GM23338 (cell line): Measurements from ENCODE around the gene UQCRC1. TPM values are rescaled to one million over a fixed set of nuclear protein-coding genes. Genes with fewer than 3 reads are reported as not detected.

Source experiments
- CREB1 ChIP-seq: fragments of 250-450 bp; sonication (Bioruptor Pico); IDR thresholded peaks from 2 replicates; pipeline ENCODE4 v1.5.0; 2020; ENCODE audit warnings: low read depth, mild to moderate bottlenecking, moderate library complexity
- CTCF ChIP-seq, 2 experiments: fragments of 200-600 bp in 1 of 2; sonication (generic) in 1 of 2; conservative IDR thresholded peaks; 2 replicates each; pipeline versions ENCODE4 v1.5.1 to v1.6.1; 2016 to 2017; ENCODE audit warnings: antibody characterized with exemption in 2 of 2, low read depth in 2 of 2, mild to moderate bottlenecking in 2 of 2, moderate library complexity in 1 of 2
- ETS1 ChIP-seq: IDR thresholded peaks from 2 replicates; pipeline ENCODE4 v1.6.1; 2016; ENCODE audit warnings: antibody characterized with exemption
- EZH2phosphoT487 ChIP-seq: fragments of 200-600 bp; sonication (generic); IDR thresholded peaks from one replicate; pipeline ENCODE4 v1.8.1; 2018; ENCODE audit warnings: antibody characterized with exemption; ENCODE audit not compliant: unreplicated experiment
- JUNB ChIP-seq: IDR thresholded peaks from one replicate; pipeline ENCODE4 v1.6.1; 2016; ENCODE audit warnings: antibody characterized with exemption; ENCODE audit not compliant: unreplicated experiment
- POLR2AphosphoS5 ChIP-seq: IDR thresholded peaks from 2 replicates; pipeline ENCODE4 v1.6.1; 2016; ENCODE audit warnings: antibody characterized with exemption, low read depth
- STAT1 ChIP-seq: IDR thresholded peaks from one replicate; pipeline ENCODE4 v1.6.1; 2016; ENCODE audit warnings: antibody characterized with exemption; ENCODE audit not compliant: unreplicated experiment
- ZNF331 ChIP-seq: fragments of 250-450 bp; sonication (Bioruptor Pico); IDR thresholded peaks from 2 replicates; pipeline ENCODE4 v1.5.0; 2020; ENCODE audit warnings: low read depth, mild to moderate bottlenecking, moderate library complexity
- ZNF462 ChIP-seq: fragments of 250-450 bp; sonication (Bioruptor Pico); IDR thresholded peaks from 2 replicates; pipeline ENCODE4 v1.5.0; 2020; ENCODE audit warnings: mild to moderate bottlenecking, moderate library complexity
- polyA plus RNA-seq: library from polyadenylated mRNA; unstranded; fragments of >200 nt; fragmentation: Nextera tagmentation; extraction: Ambion mirVana; gene quantifications from 2 replicates; pipeline ENCODE4 v1.2.1, GENCODE V29; 2016
- total RNA-seq: library from RNA; depleted of rRNA; stranded (reverse); fragments of >200 nt; shearing (Covaris generic); gene quantifications from 2 replicates; pipeline ENCODE4 v1.2.3, GENCODE V29; 2014

Gene UQCRC1
- total and polyA plus RNA-seq, 2 experiments from 2014 or later, result 232 to 439 TPM

- TF ChIP-seq ZNF462 (CRISPR knock-in tag) (no peak), STAT1 (no peak), JUNB (no peak), CTCF (conservative IDR thresholded peaks at IDR 0.05; ENCODE audit: low read depth in 2 of 2) (no peak), POLR2AphosphoS5 (no peak), ETS1 (no peak), EZH2phosphoT487 (no peak), CREB1 (CRISPR knock-in tag) (no peak), ZNF331 (CRISPR knock-in tag) (no peak)
Measured at GRCh38 chr3:48565591-48566400, 43.6 kb downstream of the UQCRC1 start (continued).
